Measurements from ENCODE around the gene RRAGC.

RRAGC gene

GRCh38 chr1:38791892-38792291, 67.7 kb downstream of the RRAGC start:
- DNase-seq (ENCODE audit: low read depth in 1 of 2, low spot score in 1 of 2) = no peak
- Histone ChIP-seq H3K27me3 (ENCODE audit: insufficient read depth, poor library complexity, severe bottlenecking) (peaks cover 2% of the 10 kb centered on the region), H3K4me3 (replicated peaks; ENCODE audit: insufficient read depth, low read length) (no peak overlapping the region), H3K27ac (replicated peaks) (no peak overlapping the region)
- TF ChIP-seq SPI1 (IDR thresholded peaks at IDR 0.05; ENCODE audit: borderline replicate concordance, low read depth) = no peak
- TF ChIP-seq, protein P1, sequence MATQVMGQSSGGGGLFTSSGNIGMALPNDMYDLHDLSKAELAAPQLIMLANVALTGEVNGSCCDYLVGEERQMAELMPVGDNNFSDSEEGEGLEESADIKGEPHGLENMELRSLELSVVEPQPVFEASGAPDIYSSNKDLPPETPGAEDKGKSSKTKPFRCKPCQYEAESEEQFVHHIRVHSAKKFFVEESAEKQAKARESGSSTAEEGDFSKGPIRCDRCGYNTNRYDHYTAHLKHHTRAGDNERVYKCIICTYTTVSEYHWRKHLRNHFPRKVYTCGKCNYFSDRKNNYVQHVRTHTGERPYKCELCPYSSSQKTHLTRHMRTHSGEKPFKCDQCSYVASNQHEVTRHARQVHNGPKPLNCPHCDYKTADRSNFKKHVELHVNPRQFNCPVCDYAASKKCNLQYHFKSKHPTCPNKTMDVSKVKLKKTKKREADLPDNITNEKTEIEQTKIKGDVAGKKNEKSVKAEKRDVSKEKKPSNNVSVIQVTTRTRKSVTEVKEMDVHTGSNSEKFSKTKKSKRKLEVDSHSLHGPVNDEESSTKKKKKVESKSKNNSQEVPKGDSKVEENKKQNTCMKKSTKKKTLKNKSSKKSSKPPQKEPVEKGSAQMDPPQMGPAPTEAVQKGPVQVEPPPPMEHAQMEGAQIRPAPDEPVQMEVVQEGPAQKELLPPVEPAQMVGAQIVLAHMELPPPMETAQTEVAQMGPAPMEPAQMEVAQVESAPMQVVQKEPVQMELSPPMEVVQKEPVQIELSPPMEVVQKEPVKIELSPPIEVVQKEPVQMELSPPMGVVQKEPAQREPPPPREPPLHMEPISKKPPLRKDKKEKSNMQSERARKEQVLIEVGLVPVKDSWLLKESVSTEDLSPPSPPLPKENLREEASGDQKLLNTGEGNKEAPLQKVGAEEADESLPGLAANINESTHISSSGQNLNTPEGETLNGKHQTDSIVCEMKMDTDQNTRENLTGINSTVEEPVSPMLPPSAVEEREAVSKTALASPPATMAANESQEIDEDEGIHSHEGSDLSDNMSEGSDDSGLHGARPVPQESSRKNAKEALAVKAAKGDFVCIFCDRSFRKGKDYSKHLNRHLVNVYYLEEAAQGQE (IDR thresholded peaks at IDR 0.05; ENCODE audit: insufficient replicate concordance, low read depth) = no peak
- no peak for TF ChIP-seq POLR2AphosphoS5 (IDR thresholded peaks at IDR 0.05; ENCODE audit: low read depth)
- no peak for TF ChIP-seq CTCF (IDR thresholded peaks at IDR 0.05; ENCODE audit: insufficient read depth, low read length)
- TF ChIP-seq GABPA (IDR thresholded peaks at IDR 0.05; ENCODE audit: low read depth) = no peak

DNA sequence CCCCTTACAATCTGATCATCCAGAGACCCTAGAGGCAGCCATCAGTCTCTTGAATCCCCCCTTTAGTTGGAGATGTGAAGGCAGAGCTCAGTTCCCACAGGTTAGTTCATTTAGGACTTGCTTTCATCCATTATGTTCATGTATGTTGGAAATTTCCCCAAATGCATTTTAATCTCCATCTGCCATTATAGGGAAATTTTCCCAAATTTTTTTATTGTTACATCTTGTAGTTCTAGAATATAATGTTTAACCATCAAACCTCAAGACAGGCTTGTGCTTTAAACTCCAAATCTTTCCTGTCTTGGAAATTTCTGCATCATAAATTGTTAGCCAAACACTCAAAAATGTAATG, 68.4 kb downstream of the RRAGC start:
- Histone ChIP-seq H3K27ac (replicated peaks) (no peak overlapping the region), H3K27me3 (ENCODE audit: insufficient read depth, poor library complexity, severe bottlenecking) (peaks cover 2% of the 10 kb centered on the region), H3K4me3 (replicated peaks; ENCODE audit: insufficient read depth, low read length) (no peak overlapping the region)
- TF ChIP-seq, protein P1 (IDR thresholded peaks at IDR 0.05; ENCODE audit: insufficient replicate concordance, low read depth) = no peak
- TF ChIP-seq POLR2AphosphoS5 (IDR thresholded peaks at IDR 0.05; ENCODE audit: low read depth) = no peak
- no peak for TF ChIP-seq SPI1 (IDR thresholded peaks at IDR 0.05; ENCODE audit: borderline replicate concordance, low read depth)
- TF ChIP-seq CTCF (IDR thresholded peaks at IDR 0.05; ENCODE audit: insufficient read depth, low read length) = no peak
- TF ChIP-seq GABPA (IDR thresholded peaks at IDR 0.05; ENCODE audit: low read depth) = no peak
- no peak for DNase-seq (ENCODE audit: low read depth in 1 of 2, low spot score in 1 of 2)

- Histone ChIP-seq H3K27me3 (ENCODE audit: insufficient read depth, poor library complexity, severe bottlenecking) (peaks cover 2% of the 10 kb centered on the region), H3K4me3 (replicated peaks; ENCODE audit: insufficient read depth, low read length) (no peak overlapping the region), H3K27ac (replicated peaks) (no peak overlapping the region)
- no peak for DNase-seq (ENCODE audit: low read depth in 1 of 2, low spot score in 1 of 2)
- TF ChIP-seq CTCF (IDR thresholded peaks at IDR 0.05; ENCODE audit: insufficient read depth, low read length) (no peak), GABPA (IDR thresholded peaks at IDR 0.05; ENCODE audit: low read depth) (no peak), SPI1 (IDR thresholded peaks at IDR 0.05; ENCODE audit: borderline replicate concordance, low read depth) (no peak), POLR2AphosphoS5 (IDR thresholded peaks at IDR 0.05; ENCODE audit: low read depth) (no peak)
- TF ChIP-seq, protein P1 (IDR thresholded peaks at IDR 0.05; ENCODE audit: insufficient replicate concordance, low read depth) = no peak
Observed at GRCh38 chr1:38790422-38791163, 69.0 kb downstream of the RRAGC start.
